Activated CD8-positive, alpha-beta memory T cell treated with anti-CD3 and anti-CD28 coated beads for 24 hours (primary cell): ENCODE data around the gene PDAP1.
A peak's percentile ranks its signal among the peaks of the same experiment; 100 is the strongest.
"Not testable (repeated sequence)": the region's sequence is repeated elsewhere in the genome, so short reads cannot be mapped to it uniquely, and the experiment has no call there.

Experiments
- DNase-seq: peaks from one replicate; pipeline ENCODE4 v3.0.0-alpha.2; 2020

Gene PDAP1

DNA sequence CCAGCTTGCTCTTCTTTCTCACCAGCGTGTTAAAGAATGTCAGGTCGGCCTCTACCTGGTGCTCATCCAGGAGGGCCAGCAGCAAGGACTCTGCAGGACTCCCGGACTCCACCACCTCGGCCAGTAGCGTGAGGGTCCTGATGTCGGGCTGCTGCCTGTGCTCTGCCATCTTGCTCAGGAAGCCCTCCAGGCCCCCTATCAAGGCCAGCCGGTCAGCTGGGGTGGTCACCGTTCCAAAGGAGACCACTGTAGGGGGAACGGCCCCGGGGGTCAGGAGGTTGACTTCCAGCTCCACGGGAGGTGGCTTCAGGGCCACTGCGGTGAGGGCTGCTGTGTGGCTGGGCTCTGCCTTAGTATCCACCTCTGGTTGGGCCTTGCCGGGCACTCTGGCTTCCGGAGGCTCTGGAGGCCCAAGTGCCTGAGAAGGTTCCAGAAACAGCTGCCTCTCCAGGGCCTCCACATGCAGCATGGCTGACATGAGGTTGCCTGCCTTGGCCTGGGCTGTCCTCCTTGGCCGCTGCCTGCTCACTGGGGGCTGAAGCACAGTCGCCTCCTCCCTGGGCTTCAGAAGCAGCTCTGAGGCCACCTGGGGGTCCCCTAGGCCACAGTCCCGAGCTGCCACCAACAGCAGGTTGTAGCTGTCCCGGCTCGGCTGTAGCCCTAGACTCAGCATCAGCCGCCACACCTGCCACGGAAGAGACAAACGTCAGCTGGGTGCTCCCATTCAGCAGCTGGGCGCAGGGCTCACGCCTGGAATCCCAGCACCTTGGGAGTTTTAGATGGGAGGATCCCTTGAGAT lies 16.7 kb upstream of the PDAP1 start:
- DNase-seq = no peak

DNA sequence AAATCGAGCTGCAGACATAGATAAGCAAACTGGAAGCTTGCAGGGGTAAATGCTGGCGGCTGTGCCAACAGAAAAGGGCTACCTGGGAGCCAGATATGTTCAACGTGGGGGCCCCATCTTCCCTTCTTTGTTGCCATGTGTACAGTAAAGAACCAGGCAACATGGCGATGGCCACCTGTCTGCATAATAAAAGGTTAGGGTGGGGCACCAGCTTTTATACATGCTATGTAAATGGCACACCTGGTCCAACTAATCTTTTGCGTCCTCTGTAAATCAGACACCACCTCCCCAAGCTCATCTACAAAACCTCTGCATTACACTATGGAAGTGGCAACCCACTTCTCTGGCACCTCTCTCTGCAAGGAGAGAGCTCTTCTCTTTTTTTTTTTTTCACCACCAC lies 14.2 kb upstream of the PDAP1 start:
- no peak for DNase-seq

DNA sequence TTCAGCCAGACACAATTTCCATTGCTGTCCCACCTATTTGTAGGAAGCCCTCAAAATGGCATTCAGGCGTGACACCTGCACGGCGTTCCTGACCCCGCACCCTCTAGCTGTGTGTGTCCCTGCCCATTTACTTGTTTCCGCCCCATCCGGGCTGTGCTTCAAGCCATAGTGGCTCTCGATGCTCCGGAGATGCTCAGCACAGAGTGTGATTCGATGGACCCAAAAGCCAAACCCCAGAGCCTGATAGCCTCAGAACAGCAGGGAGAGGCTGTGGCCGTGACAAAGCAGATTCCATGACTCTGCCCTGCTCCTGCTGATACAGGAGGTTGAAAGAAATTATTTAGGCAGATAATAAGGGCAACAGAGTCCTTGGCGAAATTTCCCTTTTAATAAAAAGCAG lies 13.8 kb upstream of the PDAP1 start:
- no peak for DNase-seq

DNA sequence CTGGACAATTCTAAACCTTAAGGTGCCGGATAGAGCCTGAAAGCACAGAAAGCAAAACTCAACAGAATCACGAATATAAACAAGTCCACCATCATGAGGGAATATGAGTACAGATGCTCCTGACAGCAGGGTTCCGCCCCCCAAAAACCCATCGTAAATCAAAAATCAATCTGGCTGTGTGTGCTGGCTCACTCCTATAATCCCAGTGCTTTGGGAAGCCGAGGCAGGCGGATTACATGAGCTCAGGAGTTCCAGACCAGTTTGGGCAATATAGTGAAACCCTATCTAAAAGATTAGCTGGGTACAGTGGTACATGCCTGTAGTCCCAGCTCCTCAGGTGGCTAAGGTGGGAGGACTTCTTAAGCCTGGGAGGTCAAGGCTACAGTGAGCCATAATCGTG lies 12.6 kb upstream of the PDAP1 start:
- DNase-seq = no peak

DNA sequence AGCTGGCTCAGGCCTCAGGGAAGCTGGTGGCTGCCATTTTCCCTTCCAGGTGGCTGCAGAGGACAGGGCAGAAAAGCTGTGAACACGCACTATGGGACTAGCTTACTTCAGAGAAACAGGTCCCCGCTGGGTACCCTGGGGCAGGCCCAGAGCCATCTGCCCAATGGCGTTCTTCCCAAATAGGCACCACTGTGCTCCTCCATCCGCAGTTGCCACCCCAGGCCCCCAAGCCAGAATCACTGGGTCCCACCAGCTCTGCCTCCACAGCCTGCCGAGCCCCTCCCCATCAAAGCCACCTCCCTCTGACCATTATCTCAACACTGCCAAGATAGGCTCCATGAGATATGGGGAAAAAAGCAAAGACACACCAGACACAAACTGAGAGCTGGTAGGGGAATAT lies 11.8 kb upstream of the PDAP1 start:
- DNase-seq = no peak

DNA sequence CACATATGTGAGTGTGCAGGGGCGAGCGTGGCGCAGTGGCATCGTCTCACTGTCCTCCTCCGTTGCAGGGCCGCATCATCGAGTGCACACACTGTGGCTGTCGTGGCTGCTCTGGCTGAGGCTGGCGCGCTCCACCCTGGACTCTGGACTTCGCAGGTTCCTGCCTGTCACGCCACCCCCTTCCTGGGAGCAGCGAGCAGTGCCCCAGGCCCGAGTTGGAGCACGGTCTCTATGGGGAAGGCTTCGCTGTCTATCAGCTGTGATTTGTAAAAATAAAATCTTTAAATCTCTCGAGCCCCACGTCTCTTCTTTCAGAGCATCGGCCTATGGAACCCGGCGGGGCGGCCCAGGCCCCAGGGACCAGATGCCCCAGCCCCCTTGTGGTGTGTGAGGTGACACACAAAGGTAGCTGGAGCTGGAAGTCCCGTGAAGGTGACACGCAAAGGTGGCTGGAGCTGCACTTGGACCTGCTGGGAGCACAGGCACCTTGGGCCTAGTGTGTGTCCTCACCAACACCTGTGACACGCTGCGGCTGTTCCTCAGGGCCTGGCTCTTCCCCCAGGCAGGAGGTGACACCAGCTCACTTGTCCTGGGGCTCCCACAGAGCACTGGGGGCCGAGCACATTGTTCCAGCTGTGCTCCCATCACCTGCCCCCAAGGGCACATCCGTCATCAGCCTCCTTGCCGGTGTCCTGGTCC lies 11.1 kb upstream of the PDAP1 start:
- DNase-seq = no peak

DNA sequence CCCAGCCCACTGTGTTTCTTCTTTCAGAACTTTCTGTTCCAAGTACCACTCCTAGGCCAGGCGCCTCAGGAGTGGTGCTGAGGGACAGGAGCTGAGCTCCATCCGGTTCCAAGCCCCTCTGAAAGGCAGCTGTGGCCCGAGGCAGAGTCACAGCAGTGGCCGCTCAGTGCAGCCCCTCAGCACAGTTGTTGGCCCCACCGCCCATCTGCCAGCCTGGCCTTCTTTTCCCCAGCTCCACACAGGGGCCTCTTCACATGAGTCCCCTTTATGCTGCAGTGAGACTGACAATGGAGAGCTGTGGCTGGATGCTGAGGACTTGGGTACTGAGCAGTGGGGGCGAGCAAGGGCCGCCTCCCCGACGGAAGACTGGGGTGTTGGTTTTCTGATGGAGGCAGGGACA lies 9.9 kb upstream of the PDAP1 start:
- no peak for DNase-seq

DNA sequence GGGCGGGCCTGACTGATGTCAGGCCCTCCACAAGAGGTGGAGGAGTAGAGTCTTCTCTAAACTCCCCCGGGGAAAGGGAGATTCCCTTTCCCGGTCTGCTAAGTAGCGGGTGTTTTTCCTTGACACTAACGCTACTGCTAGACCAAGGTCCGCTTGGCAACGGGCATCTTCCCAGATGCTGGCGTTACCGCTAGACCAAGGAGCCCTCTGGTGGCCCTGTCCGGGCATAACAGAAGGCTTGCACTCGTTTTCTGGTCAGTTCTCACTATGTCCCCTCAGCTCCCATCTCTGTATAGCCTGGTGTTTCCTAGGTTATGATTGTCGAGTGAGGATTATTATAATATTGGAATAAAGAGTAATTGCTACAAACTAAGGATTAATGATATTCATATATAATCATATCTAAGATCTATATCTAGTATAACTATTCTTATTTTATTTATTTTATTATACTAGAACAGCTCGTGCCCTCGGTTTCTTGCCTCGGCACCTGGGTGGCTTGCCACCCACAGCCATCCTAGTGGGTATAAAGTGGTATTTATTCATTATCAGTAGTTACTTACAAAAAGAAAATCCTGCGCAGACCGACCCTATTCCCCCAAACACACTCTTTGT lies 7.2 kb upstream of the PDAP1 start:
- DNase-seq = not testable (repeated sequence)

DNA sequence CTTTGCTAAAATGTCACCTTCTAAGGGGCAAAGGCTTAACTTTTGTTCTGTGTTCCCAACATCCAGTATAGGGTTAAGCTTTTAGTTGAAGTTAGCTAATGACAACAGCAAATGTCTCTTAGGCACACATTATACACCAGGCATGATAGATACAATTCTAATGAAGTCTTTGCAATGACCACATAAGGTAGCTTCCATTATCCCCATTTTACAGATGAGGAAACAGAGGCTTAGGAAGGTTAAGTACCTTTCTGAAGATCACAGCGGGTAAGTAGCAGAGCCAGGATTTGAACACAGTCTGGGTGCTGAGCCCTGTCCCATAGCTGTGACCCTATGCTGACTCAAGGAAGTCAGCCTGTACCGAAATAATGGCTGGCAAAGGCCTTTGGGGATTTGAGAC lies 2.2 kb upstream of the PDAP1 start:
- DNase-seq = no peak

DNA sequence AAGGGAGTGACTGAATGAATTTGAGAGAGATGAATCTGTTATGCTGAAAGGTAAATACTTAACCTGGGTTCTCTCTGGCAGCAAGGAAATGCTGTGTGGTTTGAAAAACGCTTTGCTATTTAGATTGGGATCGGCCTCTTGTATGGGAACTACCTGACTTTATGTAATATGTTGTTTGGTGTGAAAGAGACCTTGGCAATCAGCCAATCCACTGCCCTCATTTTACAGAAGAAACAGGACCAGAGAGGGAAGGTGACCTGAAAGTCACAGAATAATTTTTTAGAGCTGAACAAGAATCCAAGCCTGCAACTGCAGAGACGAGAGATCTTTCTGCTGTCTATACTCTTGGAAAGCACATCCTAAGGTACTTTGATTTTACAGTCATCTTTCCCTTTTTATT lies 1.4 kb upstream of the PDAP1 start:
- no peak for DNase-seq

DNA sequence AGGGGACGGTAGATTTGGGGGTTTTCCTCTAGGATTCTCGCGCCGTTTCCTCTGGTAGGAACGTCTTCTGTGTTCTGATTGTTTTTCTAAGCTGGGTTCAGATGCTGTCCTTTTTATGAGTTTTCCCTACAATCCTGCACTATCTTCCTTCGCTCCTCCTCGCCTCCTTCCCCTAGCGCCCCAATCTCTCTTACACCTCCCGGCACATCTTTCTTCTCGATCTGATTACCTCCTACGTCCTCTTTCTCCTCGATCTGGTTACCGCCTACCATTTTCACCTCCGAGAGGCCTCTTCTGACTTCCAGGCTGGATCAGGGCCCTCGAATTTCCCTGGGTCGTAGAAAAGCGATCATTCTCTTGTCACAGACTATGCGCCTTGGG lies 785 bp upstream of the PDAP1 start:
- DNase-seq = peak; percentile 67

DNA sequence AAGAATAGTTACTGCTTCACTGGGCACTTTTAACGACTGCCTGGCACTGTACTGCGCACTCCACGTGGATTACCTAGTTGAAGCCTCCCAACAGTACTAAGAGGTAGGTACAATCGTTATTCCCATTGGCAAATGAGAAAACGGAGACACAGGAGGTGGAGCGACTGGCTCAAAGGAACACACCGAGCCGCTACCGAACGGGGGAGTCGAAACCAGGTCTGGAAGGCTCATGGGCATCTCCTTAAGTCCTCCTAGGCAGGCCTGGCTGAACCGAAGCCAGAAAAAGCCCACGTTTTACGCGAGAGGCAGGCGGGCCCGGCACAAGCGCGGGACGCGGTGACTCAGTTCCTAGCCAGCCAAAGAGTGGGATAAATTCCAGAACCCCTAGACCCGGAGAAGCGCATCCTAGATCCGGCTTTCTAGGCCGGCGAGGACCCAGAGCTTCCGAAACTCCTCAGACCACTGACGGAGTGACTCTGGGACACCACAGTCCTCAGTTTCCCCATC lies 472 bp downstream of the PDAP1 start:
- no peak for DNase-seq

DNA sequence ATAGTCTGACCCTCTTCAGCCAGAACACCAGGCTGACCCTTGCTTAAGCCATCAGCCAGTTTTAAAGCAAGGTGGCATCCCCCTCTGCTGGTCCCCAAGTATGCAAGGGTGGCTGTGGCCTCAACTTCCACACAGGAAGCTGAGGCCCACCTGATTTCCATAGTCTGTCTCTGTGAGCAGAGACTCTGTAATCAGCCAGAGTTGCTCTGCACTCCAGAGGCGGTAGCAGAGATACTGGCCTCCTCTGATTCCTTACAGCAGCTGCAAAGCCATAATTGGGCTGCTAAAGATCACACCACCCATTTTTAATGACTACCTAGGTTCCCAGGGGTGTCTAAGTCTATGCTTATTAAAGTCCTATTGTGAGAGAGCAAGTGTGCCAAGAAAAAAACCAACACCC lies 1.8 kb downstream of the PDAP1 start:
- DNase-seq = no peak

DNA sequence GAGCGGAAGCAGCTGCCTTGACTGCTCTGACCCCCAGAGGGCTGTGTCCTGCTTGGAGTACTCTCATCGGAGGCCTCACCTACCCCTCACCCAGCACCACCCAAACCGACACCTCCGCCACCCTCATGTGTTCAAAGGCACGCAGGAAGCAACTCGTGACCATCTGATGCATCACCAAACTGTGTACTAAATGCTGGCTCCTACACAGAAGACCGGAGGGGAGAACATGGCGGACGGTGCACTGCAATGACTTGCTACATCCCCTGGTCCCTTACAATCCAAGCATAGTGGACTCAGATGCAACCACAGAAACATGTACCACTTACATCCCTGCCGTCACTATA lies 3.4 kb downstream of the PDAP1 start:
- DNase-seq = no peak

DNA sequence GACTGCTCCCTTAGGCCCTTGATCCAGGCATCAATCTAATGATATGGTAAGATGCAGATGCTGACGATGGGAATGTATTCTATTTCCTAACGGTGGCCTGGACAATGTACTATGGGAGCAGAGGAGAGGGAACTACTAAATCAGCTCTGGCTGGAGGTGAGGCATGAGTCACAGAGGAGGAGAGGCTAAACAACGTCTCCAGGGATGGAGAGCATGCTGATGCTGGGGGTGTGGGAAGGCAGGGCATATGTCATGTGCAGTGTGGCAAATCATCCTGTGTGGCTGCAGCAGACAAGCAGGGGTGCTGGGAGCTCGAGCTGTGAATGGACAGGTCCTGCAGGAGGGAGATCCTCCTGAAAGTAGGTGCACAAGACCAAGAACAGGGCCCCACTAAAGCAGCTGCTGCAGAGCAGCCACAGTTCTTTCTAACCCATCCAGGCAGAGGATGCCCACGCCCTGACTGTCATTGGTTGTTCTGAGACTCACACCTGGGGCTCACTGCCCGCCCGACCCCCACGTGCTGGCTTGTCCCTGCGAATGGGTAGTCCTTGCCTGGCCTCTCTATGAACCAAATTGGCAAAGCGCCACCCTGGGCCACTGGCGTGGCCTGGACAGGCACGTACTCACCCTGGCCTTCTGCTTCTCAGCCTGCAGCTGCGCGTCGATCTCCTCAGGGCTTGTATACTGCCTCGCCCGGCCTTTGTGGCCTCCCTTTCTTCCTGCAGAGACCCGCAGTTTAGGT lies 4.0 kb downstream of the PDAP1 start:
- no peak for DNase-seq

DNA sequence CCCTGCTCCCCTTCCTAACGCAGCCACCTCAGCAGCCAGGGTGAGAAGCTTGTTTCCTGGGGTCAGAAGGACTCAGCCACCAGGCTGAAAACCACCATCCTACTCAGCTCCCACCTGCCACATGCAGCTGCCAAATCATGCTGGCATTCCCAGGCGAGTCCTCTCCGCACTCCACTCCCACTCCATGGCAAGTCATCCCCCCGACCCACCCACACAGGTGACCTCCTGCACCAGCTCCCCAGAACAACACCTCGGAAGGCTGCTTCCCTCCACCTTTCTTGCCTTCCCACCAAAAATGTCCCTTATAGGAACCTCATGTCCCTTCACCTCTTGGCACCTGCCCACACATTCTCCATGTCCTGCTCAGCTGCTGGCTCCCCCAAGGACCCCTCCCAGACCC lies 4.6 kb downstream of the PDAP1 start:
- DNase-seq = no peak

DNA sequence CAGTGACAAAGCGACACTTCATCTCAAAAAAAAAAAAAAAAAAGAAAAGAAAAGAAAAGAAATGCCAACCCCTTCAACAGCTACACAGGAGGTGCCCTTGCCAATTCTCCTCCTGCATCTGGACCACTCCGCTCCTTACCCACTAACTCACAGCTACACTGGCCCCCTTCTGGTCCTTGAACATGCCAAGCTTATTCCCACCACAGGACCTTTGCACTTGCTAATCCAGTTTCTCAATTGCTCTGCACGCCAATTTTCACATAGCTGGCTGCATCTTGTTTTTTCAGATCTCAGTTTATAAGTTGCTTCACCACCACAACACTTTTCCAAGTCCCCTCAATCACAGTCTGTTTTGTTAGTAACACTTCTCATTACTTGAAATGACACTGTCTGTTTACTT lies 5.5 kb downstream of the PDAP1 start:
- no peak for DNase-seq

DNA sequence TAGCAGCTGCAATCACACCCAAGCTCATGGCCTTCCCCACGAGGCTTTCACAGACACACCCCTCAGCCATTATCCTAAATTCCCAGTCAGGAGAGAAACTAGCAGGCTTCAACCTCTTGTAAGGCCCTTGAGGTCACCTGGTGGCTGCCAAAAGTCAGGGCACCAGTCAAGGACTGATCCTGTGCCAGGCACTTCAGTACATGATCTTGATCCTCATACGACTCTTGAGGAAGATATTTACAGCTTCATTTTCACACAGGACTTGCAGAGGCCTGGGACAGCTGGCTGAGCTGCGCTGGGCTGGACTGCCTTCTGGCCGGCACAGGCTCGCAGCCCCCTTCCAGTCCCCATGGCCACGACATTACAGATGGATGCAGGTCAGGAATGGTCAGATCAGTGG lies 8.8 kb downstream of the PDAP1 start:
- no peak for DNase-seq

DNA sequence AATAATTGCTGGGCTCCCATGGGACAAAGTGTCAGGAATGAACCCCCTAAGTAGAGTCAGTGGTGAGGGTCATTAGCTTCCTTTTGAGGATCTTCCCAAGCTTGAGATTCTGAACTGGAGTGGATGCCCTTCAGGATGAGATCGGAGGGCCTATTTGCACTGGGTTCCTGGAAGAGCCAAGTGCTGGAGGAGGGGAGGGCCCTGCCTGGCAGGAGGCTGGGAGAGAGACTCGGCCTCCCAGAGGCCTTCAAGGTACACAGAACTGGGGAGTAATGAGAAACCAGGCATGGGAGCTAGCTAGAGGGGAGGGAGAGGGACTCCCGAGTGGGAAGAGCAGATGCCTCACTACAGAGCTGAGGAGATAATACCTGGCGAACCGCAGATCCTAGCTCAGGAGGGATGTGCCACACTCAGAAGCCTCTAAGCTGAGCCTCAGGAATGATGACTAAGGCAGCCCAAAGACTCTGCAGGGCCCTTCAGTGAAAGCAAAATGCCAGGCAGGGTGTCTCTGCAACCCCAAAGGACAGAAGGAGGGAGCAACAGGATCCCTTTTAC lies 9.4 kb downstream of the PDAP1 start:
- no peak for DNase-seq

DNA sequence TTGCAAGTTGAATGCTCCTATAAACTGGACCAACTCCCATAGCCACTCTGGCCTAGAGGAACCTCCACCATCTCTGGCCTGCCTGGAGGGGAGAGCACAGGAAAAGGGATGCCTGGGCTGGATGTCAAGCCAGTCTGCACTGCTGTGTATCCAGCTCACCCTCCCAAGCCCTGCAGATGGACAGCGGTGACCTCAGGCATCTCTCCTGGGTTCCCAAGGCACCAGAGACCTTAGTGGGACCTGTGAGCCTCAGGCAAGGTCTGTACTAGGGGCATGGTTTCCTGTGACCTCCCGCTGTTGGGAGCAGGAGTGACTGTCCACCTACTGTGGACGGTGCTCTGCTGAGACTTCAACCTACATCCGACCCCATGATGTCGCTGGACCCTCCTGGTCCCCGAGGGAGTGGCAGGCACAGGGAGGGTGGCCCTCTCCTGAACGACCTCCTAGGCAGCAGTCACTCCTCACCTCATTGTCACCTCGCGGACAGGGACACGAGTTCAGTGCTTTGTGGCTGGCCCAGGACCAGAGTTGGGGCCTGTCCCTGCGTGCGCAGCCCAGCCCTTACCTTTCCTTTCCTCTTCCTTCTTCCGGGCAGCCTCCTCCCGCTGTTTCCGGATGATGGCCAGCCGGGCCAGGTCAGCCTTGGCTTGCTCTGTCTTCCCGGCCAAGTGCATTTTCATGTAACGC lies 11.0 kb downstream of the PDAP1 start:
- DNase-seq = no peak

DNA sequence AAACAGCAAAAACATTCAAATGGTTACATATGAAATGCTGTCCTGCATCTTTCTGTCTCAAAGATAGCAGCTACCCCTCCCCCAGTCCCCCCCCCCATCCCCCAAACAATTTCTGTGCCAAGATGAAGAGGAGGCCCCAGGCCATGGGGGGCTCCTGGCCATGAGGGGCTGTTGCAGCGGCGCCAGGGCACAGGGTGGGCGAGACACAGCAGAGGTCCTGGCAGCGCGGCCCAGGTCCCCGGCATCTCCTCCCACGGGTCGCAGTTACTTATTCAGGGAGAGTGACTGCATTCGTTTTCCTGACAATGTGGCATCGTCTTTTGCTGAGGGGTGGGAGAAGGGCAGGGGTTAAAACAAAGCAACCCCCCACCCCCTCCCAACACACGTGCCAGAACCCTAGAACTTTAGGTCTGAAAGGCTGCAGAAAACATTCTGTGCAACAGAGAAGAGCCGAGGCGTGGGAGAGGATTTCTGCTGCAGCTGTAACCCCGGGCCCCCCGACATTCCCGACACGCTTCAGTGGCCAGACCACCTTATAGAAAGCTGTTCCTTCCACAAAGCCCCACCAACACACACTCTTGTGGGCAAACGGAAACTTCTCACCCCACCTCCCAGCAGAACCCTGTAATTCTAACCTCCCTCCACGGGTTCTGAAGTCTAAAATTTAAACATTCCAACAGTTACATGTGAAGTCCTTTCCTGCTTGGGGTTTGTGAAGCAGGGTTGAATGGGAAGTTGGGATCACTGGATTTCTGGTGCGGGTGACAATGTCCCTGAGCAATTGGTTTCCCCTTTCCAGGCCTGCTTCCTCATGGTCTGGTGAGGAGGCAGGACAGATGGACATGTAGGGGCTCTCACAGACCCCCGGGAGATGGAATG lies 11.7 kb downstream of the PDAP1 start:
- no peak for DNase-seq
